HL-60/S4 (cell line): ENCODE measurements around the gene ETV1.

Source experiments
- in situ Hi-C: fragments of 300-500 bp; cut with MboI; formaldehyde crosslinking; loops from 2 replicates; pipeline ENCODE4 v1.14.3; 2022; ENCODE audit warnings: low sequenced_read_pairs

ETV1 gene

GRCh38 chr7:13989126-13989948, at the start of gene ETV1:
Gene ETV1, minus strand, starts transcription at chr7:13989666. Its CDS starts 614 bp downstream, at chr7:13989052.
- in situ Hi-C loops = no loop called here

- in situ Hi-C loops = no loop called here
These were observed 34.9 kb upstream of the ETV1 start for GRCh38 chr7:14024406-14024805.

DNA sequence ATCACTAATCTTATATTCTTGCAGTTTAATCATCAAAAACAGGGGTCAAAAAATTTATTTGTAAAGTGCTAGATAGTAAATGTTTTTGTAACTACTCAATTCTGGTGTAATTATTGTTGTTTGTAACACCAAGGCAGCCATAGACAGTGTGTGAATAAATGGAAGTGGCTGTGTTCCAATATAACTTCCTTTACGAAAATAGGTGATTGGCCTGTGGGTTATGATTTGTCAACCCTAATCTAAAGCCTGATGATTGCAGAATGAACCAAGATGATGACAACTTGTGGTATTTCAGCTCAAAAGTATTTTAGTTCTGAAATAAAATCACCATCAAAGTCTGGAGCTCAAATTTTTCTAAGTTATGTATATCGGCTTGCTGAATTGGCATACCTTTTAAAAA, 34.4 kb upstream of the ETV1 start:
- in situ Hi-C loops = no loop called here

DNA sequence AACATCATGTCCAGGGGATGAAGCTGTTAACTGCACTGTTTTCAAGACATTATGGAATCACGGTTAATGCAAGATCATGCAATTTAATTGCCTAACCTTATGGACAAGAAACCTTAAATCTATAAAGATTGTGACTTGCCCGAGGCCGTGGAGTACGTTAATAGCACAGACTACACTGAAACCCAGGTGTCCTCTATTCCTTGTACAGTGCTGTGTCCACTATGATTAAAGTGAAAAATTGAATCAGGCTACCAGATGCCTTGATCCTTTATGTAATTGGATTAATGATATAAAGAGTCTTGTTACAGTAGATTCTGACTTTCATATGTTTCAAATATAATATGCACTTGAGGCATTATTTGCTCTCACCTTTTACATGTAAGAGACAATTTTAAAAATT, 33.9 kb upstream of the ETV1 start:
- in situ Hi-C loops = no loop called here

DNA sequence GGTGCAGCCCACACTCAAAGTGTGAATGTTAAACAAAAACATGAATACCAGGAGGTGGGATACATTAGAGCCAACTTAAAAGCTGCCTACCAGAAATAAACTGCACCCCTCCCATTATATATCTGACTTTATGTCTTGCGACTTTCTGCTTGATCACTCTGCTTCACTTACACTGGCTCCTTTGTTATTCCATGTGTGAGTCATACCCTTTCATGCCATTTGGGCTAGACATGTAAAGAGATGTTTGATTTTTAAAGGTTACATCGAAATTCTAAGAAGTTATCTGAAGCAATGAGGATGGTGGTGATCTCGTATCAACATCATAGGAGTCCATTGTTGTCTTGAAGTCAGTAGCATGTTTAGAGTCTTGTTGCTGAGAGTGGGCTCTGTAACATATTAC, 31.6 kb upstream of the ETV1 start:
- in situ Hi-C loops = no loop called here

DNA sequence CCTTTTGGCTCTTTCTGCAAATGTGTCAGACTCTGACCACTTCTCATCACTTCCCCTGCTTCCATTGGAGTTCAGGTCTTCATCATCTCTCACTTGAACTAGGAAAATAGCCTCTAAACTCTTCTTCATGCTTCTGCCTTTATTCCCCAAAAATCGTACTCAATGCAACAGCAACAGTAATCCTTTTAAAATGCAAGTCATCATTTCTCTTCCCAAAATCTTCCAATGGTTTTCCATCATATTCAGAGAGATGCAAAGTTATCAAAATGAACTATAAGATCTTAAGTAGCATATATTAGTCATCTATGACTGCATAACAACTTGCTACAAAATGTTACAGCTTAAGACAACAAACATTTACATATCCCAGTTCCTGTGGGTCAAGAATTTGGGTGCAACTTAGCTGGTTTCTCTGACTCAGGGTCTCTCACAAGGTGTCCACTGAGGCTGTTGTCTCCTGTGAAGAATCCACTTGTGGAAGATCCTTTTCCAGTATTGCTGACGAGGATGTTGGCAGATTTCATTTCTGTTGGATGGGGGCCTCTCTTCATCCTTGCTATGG, 31.0 kb upstream of the ETV1 start:
- in situ Hi-C loops = no loop called here

DNA sequence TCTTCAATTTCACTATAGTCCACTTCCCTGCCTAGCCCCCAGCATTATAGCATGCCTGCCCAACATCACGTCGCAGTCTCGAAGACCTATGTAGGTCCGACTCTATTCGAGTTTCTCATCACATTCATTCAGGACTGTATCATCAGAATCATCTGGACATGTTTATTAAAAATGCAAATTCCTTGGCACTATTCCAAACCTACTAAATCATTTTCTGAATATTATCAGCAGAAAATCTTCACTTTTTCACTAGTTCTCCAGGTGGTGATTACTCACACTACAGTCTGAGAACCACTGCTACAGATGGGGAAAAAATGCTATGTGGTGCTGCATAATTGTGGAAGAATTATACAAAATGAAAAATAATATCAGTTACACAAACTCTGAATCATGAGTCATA, 29.3 kb upstream of the ETV1 start:
- in situ Hi-C loops = no loop called here

DNA sequence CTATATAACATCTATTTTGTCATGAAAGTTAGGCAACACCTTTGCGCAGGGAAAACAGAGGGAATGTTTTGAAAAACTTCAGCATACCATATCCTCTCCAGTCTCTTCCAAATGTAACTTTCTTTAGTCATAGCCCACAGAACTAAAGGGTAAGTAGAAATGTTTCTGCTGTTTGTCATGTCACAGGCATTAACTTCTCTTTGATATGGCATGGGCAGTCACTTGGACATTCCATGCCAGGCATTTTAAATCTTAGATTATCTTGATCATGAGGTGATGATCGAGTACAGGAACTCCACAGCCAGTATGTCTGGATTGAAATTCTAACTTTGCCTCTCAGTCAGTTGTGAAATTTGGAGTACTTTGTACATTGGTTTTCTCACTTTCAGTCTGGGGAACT, 27.5 kb upstream of the ETV1 start:
- in situ Hi-C loops = no loop called here

- in situ Hi-C loops = no loop called here
These were observed 24.4 kb upstream of the ETV1 start for GRCh38 chr7:14013898-14014297.

- in situ Hi-C loops = no loop called here
These were observed 20.3 kb upstream of the ETV1 start for GRCh38 chr7:14009453-14010418.

DNA sequence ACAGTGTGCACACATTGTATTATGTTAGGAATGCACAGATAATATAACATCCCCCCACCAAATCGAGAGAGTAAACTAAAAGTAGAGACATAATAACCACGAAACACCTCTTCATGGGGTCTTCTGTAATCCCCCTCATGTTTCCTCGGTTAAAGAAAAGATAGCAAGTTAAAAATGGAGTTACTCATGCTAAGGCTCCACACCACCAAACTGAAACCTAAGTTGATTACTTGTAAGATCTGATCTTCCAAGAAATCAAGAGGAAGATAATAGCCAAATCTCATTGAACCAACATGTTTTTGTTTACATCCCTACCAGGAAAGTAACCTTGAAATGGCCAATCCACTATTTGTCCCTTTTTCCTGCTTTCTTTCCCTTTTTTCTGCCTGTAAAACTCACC, 11.7 kb upstream of the ETV1 start:
- in situ Hi-C loops = no loop called here

- in situ Hi-C loops = no loop called here
These were observed 10.8 kb upstream of the ETV1 start for GRCh38 chr7:14000247-14000646.

DNA sequence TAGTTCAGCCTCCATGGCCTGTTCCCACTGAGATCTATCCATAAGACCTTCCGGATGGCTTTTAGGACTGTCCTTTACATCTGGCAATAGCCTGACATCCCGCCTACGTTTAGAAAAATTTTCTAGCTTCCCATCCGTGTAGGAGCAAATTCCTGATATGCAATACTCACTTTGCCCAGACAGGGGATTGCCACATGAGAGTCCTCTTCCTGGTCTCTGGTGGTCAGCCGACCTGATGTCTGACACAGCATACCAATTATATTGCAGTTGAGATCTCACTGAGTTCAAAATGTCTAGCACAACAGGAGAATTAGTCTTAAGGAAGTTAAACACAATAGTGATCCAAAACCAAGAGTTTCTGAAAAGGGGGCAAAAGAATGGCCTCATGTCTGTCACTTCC, 9.4 kb upstream of the ETV1 start:
- in situ Hi-C loops = no loop called here

DNA sequence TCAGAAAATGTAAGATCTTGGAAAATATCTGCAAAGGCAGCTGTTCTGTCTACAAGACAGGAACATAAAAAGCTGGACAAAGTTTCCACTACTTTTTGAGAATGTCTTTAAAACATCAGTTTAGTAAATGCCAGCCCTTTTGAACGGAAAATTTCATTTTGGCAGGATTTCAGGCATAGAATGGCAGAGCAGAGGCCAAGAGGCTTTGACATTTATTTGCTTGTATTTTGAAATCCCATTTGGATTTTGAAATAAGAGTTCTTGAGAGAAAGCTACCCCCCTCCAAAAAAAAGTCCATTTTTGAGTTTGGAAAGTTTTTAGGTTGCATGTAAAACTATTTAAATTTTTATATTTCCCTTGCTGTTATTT, 3.1 kb upstream of the ETV1 start:
- in situ Hi-C loops = no loop called here

DNA sequence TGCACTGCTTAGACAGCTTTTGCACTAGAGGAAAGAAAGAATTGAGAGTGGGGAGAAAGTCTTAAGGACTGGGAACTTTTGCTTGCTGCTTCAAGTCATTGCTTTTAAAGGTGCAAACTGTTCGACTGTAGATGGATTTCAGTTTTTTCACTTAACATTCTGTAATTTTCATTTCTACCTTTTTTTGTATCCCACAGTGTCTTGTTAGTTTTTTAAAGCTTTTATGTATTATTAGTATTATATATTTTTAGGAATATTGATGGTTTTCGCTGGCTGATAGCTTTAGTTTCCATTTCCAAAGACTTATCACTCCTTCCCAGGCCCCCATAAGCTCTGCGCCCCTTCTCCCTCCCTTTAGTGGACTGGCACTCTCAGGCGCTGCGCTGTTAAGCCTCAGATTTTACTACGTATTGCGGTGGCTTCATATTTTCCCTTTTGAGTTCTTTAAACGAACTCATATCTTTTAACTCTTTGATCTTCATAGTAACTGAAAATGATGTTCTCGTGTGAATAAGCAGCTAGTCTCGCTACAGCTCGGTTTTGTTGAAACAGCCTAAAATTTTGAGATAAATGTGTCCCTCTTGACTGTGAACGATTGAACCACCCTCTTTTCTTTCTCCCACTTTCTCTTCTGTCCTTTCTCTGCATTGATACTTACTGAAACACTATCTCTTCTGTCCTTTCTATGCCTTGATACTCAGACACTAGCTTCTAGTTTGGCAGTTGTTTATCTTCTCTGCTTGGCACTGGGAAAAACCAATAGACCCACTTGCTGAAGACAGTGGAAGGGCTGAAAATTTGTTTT, 2.5 kb upstream of the ETV1 start:
- in situ Hi-C loops = no loop called here

DNA sequence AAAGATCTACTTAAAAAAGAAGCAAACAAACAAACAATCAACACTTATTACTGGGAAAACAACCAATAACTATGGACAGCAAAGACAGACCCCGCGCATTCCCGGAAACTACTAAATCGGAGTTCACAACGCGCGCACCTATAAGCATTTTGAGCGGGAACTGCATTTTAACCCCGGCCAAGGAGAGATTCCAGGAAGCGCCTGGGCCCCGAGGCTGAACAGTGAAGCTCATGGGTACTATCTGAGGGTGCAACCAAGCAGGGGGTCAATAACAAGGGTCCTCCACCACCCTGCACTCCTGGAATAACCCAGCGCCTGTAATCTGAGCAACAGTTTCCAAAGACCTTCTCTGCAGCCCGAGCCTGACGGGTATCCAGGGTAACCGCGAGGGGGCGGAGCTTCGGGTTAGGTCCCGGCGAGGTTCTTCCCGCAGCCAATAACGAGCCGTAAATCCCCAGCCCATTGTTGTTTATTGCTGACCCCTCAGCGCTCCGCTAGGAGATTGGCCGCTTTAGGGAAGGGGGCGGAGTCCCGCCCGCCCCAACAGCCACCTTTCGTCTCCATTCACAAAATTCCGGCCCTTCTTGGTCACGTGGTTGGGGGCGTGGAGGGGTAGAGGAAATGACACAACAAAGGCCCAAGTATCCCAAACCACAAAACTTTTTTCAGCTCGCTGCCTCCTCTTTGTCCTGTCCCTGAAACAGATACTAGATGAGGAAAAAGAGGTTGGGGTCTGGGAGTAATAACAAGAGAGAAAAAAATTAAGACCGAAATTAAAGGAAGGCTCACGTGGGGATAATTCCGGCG, 1.7 kb upstream of the ETV1 start:
- in situ Hi-C loops = no loop called here

GRCh38 chr7:13990319-13990983, 985 bp upstream of the ETV1 start:
- in situ Hi-C loops = no loop called here

DNA sequence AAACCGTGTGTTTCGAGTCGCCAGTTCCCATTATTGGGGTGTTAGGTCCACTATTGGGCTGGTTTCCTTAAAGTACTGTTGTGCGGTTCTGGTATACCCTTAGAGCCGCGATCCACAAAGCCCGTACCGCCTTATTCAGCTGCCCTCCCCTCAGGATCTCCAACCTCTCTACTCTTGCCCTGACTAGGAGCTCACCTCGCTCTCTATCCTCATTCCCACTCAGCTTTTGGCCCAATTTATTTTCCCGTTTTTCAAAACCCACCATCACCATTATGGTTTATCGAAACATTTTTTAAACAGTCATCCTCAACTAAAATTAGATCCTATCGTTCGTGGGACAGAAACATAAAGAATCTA, 461 bp upstream of the ETV1 start:
- in situ Hi-C loops = no loop called here

DNA sequence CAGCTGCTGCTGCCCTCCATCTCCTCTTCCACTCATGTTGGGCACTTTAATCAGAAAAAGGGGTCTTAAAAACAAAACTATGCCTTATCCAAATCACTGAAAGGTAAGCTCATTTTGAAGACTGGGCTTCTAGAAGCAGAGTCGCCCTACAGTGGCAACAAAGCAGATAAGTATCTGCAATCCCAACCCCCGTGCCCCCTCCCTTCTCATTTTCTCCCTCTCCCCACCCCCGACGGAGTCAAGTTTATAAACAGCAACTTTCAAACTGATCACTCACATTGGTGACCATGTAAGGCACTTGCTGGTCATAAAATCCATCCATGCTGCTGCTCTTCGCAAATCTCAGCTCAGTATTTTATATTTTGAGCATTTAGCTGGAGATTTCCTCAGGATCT, 738 bp downstream of the ETV1 start:
- in situ Hi-C loops = no loop called here

- in situ Hi-C loops = no loop called here
These were observed 1.4 kb downstream of the ETV1 start for GRCh38 chr7:13988065-13988464.
